GM12878 (cell line): ENCODE results near the gene COPE. TPM values are rescaled to one million over a fixed set of nuclear protein-coding genes. Genes with fewer than 3 reads are reported as not detected.

ENCODE experiments used
- ATAC-seq: fragments of 200-7000 bp; cut with Tn5 transposase; 3 replicates; pipeline ENCODE4 v1.9.1; 2020; ENCODE audit warnings: mild to moderate bottlenecking, moderate library complexity
- BruUV-seq: library from RNA; stranded (reverse); fragments of 400-500 nt; replicated peaks from 2 replicates; lab custom pipeline; 2021; lab: Mats Ljungman, UMichigan
- CTCF ChIA-PET: fragments of 300-600 bp; sonication (Branson Sonifier 250); formaldehyde crosslinking; extraction: SDS; loops from one replicate; lab custom pipeline; 2021; ENCODE audit warnings: inconsistent platforms; lab: Yijun Ruan, JAX
- POLR2A ChIA-PET: fragments of 350-600 bp; formaldehyde crosslinking; extraction: SDS; loops from one replicate; lab custom pipeline; 2021; ENCODE audit warnings: inconsistent platforms; lab: Charles Lee
- RAD21 ChIA-PET: fragments of 300-600 bp; sonication (Branson Sonifier 250); formaldehyde crosslinking; loops from one replicate; lab custom pipeline; 2023; ENCODE audit warnings: antibody characterized with exemption; ENCODE audit not compliant: unreplicated experiment; lab: Charles Lee
- SMC1A ChIA-PET: fragments of 300-600 bp; sonication (Branson Sonifier 250); formaldehyde crosslinking; loops from one replicate; lab custom pipeline; 2023; ENCODE audit not compliant: unreplicated experiment, uncharacterized antibody; lab: Charles Lee
- DNase-seq: peaks from one replicate; pipeline ENCODE4 v3.0.0-alpha.2; 2011; ENCODE audit warnings: low read depth, low spot score
- FAIRE-seq: peaks from 3 replicates; lab custom pipeline; 2011; peaks lifted over from hg19 to GRCh38; lab: Jason Lieb, UNC
- H2AFZ ChIP-seq: 2 replicates; pipeline ENCODE4 v1.6.0; 2011; ENCODE audit warnings: low read depth, low read length, control low read depth; ENCODE audit not compliant: control insufficient read depth
- H3K27ac ChIP-seq: 2 replicates; pipeline ENCODE4 v1.5.1; 2011; ENCODE audit warnings: control low read depth; ENCODE audit not compliant: control insufficient read depth, insufficient read depth
- H3K27me3 ChIP-seq, 2 experiments: replicated peaks in 1 of 2; 2 replicates each; pipeline versions ENCODE4 v1.6.0 to v1.6.1; 2011; ENCODE audit warnings: low read length in 1 of 2; ENCODE audit not compliant: control insufficient read depth in 2 of 2, insufficient read depth in 2 of 2
- H3K36me3 ChIP-seq, 2 experiments: 2 replicates each; pipeline ENCODE4 v1.5.1; 2011; ENCODE audit warnings: low read length in 1 of 2; ENCODE audit not compliant: control insufficient read depth in 2 of 2, insufficient read depth in 2 of 2
- H3K4me1 ChIP-seq: 2 replicates; pipeline ENCODE4 v1.6.1; 2011; ENCODE audit warnings: mild to moderate bottlenecking, low read length, moderate library complexity, mixed read lengths; ENCODE audit not compliant: control insufficient read depth, insufficient read depth
- H3K4me2 ChIP-seq: 2 replicates; pipeline ENCODE4 v1.6.0; 2011; ENCODE audit warnings: control low read depth; ENCODE audit not compliant: control insufficient read depth, insufficient read depth
- H3K4me3 ChIP-seq: fragments of 200-600 bp; sonication (generic); 2 replicates; pipeline ENCODE4 v1.5.1; 2016
- H3K79me2 ChIP-seq: 2 replicates; pipeline ENCODE4 v1.6.0; 2011; ENCODE audit warnings: low read length; ENCODE audit not compliant: control insufficient read depth, insufficient read depth
- H3K9ac ChIP-seq: 2 replicates; pipeline ENCODE4 v1.8.0; 2011; ENCODE audit warnings: low read length, control low read depth, mixed read lengths; ENCODE audit not compliant: control insufficient read depth, insufficient read depth
- H3K9me3 ChIP-seq: replicated peaks from 3 replicates; pipeline ENCODE4 v1.5.1; 2011; ENCODE audit warnings: mild to moderate bottlenecking, low read length; ENCODE audit not compliant: control insufficient read depth, insufficient read depth
- H4K20me1 ChIP-seq: 2 replicates; pipeline ENCODE4 v1.6.0; 2011; ENCODE audit not compliant: control insufficient read depth, insufficient read depth
- ASH2L ChIP-seq: fragments of 300-600, 200-600 bp; sonication (generic); IDR thresholded peaks from 2 replicates; pipeline ENCODE4 v1.6.1; 2017; ENCODE audit warnings: low read depth, mild to moderate bottlenecking, borderline replicate concordance
- CHD4 ChIP-seq: fragments of 200-600 bp; sonication (generic); IDR thresholded peaks from 2 replicates; pipeline ENCODE4 v1.6.1; 2016; ENCODE audit warnings: mild to moderate bottlenecking
- FOS ChIP-seq: IDR thresholded peaks from 3 replicates; pipeline ENCODE4 v1.6.1; 2011; ENCODE audit warnings: borderline replicate concordance; ENCODE audit not compliant: insufficient read length; ENCODE audit errors: extremely low read depth
- KAT2A ChIP-seq: conservative IDR thresholded peaks from 2 replicates; pipeline ENCODE4 v1.6.1; 2011; ENCODE audit warnings: low read depth, low read length; ENCODE audit not compliant: control insufficient read depth
- NFIC ChIP-seq: IDR thresholded peaks from 2 replicates; pipeline ENCODE4 v1.6.1; 2012; ENCODE audit warnings: low read depth, mild to moderate bottlenecking, inconsistent platforms, low read length, moderate library complexity
- SUZ12 ChIP-seq: fragments of 200-600 bp; sonication (generic); IDR thresholded peaks from one replicate; pipeline ENCODE4 v1.6.1; 2018; ENCODE audit warnings: antibody characterized with exemption, mild to moderate bottlenecking; ENCODE audit not compliant: unreplicated experiment
- WGBS: methylation state at CpG from one replicate; pipeline ENCODE4 v1.1.6; 2016; ENCODE audit warnings: low lambda C conversion rate; ENCODE audit not compliant: insufficient replicate concordance, insufficient coverage; ENCODE audit errors: missing lambda C conversion rate; 5-methylcytosine and 5-hydroxymethylcytosine counted together
- in situ Hi-C: fragments of 300-500 bp; cut with MboI; formaldehyde crosslinking; loops from 9 replicates; pipeline ENCODE4 v1.14.3; 2018; ENCODE audit warnings: mixed read lengths
- intact Hi-C: fragments of 100-400 bp; cut with micrococcal nuclease; formaldehyde crosslinking; loops from one replicate; pipeline ENCODE4 v1.14.2; 2022; ENCODE audit not compliant: unreplicated experiment
- polyA plus RNA-seq, 11 experiments: library from polyadenylated mRNA; depleted of rRNA in 4 of 11; unstranded in 6 of 11; stranded (reverse) in 5 of 11; fragments of >200 nt; fragmentation: Nextera tagmentation in 4 of 11; fragmentation: Illumina TruSeq in 1 of 11; extraction: Ambion mirVana in 4 of 11; extraction: Trizol in 1 of 11; gene quantifications; 1 replicate in 1 of 11; 2 replicates in 10 of 11; pipeline versions ENCODE4 v1.2.1 to v1.2.3, GENCODE V29; 2011 to 2016; ENCODE audit warnings: inconsistent platforms in 2 of 11, missing spikeins in 2 of 11, low read depth in 1 of 11
- total RNA-seq, 4 experiments: library from RNA; depleted of rRNA in 3 of 4; stranded (reverse); fragments of >200 nt in 3 of 4; fragmentation: Illumina TruSeq in 1 of 4; extraction: Trizol in 1 of 4; gene quantifications; 2 replicates each; pipeline versions ENCODE4 v1.2.1 to v1.2.3, GENCODE V29; 2013 to 2021
- TF ChIP-seq, protein P1 (sequence below): IDR thresholded peaks from 2 replicates; pipeline ENCODE4 v1.6.1; 2012; ENCODE audit warnings: low read length, inconsistent platforms
- TF ChIP-seq, protein P2 (sequence below): IDR thresholded peaks from 2 replicates; pipeline ENCODE4 v1.6.1; 2012; ENCODE audit warnings: low read depth, low read length, improper control_type of control experiment
- TF ChIP-seq, protein P3 (sequence below): fragments of 450-650 bp; IDR thresholded peaks from 2 replicates; pipeline ENCODE4 v1.6.1; 2018; ENCODE audit warnings: mild to moderate bottlenecking, low read depth, moderate library complexity; ENCODE audit not compliant: partially characterized antibody
- TF ChIP-seq, protein P4 (sequence below): fragments of 450-650 bp; formaldehyde crosslinking; IDR thresholded peaks from 2 replicates; pipeline ENCODE4 v1.4.0; 2022; ENCODE audit warnings: mild to moderate bottlenecking, moderate library complexity

The COPE gene
- total and polyA plus RNA-seq, 10 of the 15 experiments (the other 5 are each of a cell fraction or from before 2014, with no cell fraction given) = 3.5 to 464 (median 222) TPM

DNA sequence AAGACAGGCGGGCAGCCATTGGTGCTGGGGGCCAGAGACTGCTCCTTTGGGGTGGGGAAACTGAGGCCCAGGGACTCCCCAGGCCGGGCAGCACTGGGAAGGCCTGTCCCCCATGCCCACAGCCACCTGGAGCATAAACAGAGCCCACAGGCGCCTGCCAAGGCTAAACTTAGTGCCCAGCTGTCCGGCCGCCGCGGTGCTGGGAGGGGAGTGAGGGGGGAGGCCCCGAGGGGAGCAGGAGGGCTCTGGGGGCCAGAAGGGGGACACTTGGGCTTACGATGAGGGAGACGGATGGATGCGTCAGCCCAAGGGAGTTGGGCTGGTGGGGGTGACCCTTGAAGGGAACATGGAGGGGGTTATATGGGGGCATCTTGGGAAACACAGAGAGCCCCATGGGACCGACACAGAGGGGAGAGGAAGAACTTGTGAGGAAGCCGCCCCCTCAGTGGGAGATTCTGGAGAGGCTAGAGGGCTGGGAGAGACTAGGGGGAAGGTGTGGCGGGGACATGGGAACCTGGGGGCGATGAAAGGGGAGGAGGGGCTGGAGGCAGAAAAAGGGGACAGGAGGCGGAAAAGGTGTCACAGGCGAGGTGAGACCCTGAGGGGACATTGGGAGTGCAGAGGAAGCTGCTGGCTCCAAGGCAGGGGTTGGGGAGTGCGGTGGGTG is 25.5 kb downstream of the COPE start (continued):
- TF ChIP-seq, protein P1, sequence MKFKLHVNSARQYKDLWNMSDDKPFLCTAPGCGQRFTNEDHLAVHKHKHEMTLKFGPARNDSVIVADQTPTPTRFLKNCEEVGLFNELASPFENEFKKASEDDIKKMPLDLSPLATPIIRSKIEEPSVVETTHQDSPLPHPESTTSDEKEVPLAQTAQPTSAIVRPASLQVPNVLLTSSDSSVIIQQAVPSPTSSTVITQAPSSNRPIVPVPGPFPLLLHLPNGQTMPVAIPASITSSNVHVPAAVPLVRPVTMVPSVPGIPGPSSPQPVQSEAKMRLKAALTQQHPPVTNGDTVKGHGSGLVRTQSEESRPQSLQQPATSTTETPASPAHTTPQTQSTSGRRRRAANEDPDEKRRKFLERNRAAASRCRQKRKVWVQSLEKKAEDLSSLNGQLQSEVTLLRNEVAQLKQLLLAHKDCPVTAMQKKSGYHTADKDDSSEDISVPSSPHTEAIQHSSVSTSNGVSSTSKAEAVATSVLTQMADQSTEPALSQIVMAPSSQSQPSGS = no peak
- TF ChIP-seq, protein P2, sequence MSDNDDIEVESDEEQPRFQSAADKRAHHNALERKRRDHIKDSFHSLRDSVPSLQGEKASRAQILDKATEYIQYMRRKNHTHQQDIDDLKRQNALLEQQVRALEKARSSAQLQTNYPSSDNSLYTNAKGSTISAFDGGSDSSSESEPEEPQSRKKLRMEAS = no peak
- TF ChIP-seq FOS = no peak
- TF ChIP-seq ASH2L = no peak
- no peak for TF ChIP-seq KAT2A

DNA sequence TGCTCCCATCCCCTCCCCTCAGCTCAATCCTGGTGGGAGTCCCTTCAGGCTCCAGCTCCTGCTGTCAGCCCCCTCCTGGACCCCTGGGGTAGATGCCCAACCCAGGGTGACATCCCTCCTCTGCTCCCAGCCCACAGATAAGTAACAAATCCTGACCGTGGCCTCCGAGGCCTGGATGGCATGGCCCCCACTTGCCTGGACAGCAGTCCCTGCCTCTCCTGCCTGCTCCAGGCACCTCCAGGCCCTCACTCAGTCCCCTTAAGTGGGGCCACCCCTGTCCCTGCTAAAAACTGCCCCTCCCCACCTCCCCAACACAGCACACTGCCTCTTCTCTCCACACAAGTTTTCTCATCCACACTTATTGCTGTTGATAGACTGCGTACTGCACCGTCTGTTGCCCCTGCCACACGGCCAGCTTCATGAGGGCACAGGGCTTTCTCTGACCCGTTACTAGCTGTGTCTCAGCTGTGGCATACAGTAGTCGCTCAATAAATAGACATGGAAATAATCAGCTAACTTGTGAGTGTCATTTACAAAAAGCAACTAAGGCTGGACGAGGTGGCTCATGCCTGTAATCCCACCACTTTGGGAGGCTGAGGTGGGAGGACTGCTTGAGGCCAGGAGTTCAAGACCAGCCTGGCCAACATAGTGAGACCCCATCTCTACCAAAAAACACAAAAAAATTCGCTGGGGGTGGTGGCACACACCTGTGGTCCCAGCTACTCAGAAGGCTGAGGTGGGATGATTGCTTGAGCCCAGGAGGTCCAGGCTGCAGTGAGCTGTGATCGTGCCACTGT is 29.0 kb downstream of the COPE start:
- Histone ChIP-seq H2AFZ (no peak overlapping the region), H3K4me3 (no peak overlapping the region), H3K4me2 (no peak overlapping the region), H3K4me1 (no peaks in the 10 kb centered on the region), H3K27me3 (peaks cover 3 to 4% of the 10 kb centered on the region in 2 experiments; a peak in 3 of 4 replicates), H3K79me2 (no peaks in the 10 kb centered on the region), H3K9ac (no peak overlapping the region), H3K9me3 (no peaks in the 10 kb centered on the region), H3K36me3 (no peaks in the 10 kb centered on the region), H4K20me1 (no peaks in the 10 kb centered on the region), H3K27ac (no peak overlapping the region)
- FAIRE-seq = no peak
- no TSS peak for BruUV-seq
- ChIA-PET SMC1A (interaction anchor here (1.0 kb wide), 1 partner anchor 13 kb away, joined by 3 read pairs; no protein-coding TSS in a partner anchor), CTCF (interaction anchor here (0.6 to 0.7 kb wide), 2 partner anchors 26 to 198 kb away, joined by 3 read pairs; no protein-coding TSS in a partner anchor), RAD21 (no interaction called here), POLR2A (interaction anchor here (0.7 to 0.9 kb wide), 2 partner anchors 29 to 31 kb away, joined by 3 read pairs; partner anchors contain the start of genes COPE and DDX49)
- 31% methylated on average over 10 of the region's 10 CpGs for WGBS
- no peak for ATAC-seq
- intact Hi-C loops (no loop called here), in situ Hi-C loops (no loop called here)
- DNase-seq = no peak
- TF ChIP-seq SUZ12 (no peak), NFIC (no peak), CHD4 (no peak)
- TF ChIP-seq, protein P3, sequence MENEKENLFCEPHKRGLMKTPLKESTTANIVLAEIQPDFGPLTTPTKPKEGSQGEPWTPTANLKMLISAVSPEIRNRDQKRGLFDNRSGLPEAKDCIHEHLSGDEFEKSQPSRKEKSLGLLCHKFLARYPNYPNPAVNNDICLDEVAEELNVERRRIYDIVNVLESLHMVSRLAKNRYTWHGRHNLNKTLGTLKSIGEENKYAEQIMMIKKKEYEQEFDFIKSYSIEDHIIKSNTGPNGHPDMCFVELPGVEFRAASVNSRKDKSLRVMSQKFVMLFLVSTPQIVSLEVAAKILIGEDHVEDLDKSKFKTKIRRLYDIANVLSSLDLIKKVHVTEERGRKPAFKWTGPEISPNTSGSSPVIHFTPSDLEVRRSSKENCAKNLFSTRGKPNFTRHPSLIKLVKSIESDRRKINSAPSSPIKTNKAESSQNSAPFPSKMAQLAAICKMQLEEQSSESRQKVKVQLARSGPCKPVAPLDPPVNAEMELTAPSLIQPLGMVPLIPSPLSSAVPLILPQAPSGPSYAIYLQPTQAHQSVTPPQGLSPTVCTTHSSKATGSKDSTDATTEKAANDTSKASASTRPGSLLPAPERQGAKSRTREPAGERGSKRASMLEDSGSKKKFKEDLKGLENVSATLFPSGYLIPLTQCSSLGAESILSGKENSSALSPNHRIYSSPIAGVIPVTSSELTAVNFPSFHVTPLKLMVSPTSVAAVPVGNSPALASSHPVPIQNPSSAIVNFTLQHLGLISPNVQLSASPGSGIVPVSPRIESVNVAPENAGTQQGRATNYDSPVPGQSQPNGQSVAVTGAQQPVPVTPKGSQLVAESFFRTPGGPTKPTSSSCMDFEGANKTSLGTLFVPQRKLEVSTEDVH = no peak
- TF ChIP-seq, protein P4, sequence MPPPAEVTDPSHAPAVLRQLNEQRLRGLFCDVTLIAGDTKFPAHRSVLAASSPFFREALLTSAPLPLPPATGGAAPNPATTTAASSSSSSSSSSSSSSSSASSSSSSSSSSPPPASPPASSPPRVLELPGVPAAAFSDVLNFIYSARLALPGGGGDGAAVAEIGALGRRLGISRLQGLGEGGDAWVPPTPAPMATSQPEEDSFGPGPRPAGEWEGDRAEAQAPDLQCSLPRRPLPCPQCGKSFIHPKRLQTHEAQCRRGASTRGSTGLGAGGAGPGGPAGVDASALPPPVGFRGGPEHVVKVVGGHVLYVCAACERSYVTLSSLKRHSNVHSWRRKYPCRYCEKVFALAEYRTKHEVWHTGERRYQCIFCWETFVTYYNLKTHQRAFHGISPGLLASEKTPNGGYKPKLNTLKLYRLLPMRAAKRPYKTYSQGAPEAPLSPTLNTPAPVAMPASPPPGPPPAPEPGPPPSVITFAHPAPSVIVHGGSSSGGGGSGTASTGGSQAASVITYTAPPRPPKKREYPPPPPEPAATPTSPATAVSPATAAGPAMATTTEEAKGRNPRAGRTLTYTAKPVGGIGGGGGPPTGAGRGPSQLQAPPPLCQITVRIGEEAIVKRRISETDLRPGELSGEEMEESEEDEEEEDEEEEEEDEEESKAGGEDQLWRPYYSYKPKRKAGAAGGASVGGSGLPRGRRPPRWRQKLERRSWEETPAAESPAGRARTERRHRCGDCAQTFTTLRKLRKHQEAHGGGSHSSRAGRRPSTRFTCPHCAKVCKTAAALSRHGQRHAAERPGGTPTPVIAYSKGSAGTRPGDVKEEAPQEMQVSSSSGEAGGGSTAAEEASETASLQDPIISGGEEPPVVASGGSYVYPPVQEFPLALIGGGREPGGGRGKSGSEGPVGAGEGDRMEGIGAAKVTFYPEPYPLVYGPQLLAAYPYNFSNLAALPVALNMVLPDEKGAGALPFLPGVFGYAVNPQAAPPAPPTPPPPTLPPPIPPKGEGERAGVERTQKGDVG (CRISPR knock-in tag) = no peak
